NCI-H526 (cell line): ENCODE data around the gene CHCHD6.
A peak's percentile ranks its signal among the peaks of the same experiment; 100 is the strongest.

Experiments
- DNase-seq, 2 experiments: peaks; one replicate each; lab custom pipeline; 2025; lab: John Stamatoyannopoulos, UW

CHCHD6 gene

DNA sequence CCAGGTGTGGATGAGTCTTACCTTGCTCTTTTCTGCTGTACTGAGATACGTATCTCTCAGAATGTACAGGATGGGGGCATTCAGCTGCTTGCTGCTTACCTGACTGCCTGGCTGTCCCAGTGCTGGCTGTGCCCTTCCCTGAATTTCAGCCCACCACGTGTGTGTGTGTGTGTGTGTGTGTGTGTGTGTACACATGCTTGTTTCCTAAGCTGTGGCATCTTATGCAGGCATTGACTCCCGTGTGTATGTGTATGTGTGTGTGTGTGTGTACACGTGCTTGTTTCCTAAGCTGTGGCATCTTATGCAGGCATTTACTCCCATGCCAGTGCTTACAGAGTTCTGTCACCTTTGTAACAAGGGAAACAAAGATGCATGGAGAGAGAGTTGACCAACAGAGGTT is 218.4 kb downstream of the CHCHD6 start:
- no peak for DNase-seq

DNA sequence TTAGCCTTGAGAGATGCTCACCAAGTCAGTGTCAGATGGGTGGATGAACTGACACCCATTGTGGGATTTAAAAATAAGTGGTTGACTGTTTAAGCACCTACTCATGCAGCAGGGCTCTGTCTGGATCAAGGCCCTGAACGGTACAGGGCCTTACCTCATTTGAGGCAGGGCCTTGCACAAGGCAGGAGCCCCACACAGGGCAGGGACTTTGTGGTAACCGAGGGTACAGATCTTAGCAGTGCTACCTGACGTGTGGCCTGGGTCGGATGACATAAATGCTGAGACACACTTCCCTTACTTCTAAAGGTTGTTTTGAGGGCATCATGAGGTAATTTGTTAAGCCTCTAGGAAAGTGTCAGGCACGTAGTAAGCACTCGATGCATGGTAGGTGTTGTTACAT is 219.4 kb downstream of the CHCHD6 start:
- no peak for DNase-seq

DNA sequence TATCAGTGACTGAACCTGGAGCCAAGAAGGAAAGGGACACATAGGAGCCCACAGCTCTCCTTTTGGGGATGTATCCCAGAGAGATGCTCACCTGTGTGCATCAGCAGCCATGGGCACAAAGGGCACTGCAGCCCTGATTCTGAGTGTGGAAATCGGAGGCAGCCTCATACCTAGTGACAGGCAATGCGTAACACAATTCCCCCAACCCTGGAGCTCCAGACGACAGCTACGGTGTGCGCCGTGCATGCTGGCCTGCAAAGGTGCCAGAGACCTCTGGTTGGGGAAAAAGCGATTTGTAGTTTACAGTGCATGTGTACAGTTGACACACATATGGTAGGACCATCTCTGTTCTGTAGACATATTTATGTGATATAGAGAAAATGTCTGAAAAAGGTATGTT is 219.9 kb downstream of the CHCHD6 start:
- no peak for DNase-seq

DNA sequence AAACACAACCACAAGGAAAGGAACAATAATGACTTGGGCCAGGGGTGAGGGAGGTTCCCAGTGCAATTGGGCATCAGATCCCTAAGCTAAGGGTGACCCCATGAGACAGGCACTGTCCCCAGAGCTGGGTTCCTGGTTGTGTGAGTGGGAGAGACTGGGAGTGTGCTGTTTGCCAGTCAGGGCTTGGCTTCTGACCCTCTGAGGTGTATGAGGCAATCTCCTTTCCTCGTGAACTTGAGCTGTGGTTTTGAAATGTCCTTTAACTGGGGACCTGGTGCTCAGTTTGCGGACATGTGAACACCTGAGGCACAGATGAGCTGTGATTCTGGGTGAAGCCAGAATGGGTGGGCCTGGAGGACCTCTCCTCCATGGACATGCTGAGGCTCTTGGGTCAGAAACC is 220.4 kb downstream of the CHCHD6 start:
- DNase-seq, result no peak

DNA sequence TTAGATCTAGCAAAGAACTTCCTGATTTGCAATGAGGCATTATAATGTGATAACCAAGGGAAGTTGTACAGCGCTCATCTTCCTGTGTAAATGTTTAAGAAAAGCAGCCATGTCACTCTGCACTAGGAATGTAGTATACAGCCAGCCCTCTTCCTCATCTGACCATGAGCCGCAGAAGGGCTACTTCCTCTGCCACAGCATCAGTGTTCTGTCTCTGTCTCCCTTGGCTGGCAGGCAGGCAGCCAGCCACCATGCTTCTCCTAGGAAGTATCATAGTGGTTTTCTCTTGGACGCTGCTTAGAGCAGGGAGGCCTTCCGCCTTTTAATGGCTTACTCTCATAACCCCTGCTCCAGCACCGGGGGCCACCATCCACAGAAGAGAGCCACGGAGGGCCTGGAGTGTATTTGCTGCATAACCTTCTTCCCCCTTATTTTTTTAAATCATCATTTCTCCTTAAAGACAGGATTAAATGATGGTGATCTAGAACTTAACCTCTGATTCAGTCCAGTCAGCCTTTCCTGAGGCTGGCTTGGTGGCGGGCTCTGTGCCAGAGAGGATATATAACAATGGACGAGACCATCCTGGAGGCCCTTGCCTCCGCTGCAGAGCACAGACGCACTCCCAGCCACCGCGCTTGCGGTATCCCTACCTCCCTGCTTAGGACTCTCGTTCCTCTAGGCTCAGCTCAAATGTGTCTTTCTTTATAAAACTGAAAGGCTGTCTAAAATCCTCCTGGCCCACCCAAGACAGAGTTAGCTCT is 221.6 kb downstream of the CHCHD6 start:
- no peak for DNase-seq

DNA sequence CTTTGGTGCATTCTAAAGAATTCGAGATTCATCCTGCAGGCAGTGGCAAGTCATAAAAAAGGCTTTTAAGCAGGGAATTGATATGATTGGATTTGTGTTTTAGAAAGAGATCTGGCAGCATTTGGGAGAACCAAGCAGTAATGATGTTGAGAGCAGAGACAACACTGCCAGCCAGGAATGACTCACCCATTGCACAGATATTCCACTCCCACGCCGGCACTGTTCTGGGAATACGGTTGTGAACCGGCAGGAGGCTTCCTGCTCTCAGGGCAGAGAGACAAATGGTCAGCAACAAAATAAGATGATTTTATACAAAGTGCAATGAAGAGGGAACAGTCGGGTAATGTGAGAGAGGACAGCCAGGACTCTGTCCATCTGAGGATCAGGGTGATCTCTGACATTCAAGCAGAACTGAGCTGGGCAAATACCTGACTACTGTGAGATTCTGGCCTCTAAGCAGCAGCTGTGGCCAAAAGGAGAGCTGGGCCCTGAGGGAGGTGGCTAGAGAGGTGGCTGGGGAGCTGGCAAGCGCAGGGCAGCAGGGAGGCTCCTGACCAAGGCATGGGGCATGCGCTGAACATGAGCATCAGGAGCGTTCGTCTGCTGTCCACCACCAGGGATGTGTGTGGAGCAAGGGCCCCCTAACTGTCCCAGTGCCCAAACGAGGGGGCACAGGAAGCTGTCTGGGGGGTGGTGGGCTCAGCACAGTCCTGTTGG is 222.8 kb downstream of the CHCHD6 start:
- DNase-seq, result no peak

DNA sequence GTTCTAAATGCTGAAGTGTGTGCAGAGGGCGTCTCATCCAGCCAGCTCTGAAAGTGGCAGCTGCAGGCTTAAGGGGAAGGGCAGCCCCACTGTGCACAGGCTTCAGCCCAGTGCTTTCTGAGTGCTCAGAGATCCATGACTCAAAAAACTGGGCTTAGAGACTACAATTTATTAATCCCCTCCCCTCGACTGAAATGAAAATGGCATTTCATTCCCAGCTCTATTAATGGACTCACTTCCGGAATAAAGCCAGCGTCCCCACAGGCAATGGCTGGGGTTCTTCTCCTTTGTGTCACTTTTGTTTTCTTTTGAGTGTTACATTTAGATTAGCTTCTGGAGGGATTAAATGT is 223.3 kb downstream of the CHCHD6 start:
- no peak for DNase-seq

DNA sequence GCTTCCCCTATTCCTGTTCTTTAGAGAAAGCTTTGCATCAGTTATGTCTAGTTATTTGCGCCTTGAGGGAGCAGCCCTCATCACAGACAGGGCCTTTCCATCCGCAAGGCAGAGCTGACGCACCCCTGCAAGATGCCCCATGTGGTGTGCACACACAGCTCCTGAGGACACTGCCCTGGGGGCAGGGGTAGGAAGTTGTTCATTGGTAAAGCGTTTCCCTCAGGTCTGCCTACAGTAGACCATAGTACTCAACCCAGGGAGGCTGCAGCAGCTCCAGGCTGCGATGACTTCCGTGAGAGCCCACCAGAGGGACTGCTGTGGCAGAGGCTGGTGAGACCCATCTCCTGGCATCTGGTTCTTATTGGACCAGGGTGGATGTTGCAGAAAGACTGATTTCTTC is 223.8 kb downstream of the CHCHD6 start:
- DNase-seq, result no peak

DNA sequence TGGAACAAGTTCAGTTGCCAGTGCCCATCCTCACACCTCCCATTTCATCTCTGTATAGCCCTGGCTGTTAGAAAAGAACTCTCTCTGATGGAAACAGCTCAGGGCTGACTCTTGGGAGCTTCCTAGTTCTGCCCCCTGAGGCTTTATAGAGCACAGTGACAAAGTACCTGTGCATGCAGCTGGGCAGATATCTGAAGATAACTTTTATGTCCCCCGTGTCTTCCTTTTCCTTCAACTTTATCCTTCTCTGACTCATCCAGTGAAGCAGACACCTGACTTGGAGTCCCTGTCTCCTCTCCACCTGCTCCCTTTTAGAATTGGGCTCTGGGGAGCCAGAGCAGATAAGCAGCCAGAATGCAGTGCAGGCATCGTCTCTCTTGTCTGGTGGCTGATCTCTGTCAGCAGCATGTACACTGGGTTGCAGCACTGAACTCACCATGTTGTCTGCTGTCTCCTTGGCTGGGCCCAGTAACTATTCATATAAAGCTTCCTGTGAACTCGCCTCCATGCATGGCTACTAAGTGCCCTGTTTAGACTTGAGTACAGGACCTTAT is 225.0 kb downstream of the CHCHD6 start:
- DNase-seq, result no peak

DNA sequence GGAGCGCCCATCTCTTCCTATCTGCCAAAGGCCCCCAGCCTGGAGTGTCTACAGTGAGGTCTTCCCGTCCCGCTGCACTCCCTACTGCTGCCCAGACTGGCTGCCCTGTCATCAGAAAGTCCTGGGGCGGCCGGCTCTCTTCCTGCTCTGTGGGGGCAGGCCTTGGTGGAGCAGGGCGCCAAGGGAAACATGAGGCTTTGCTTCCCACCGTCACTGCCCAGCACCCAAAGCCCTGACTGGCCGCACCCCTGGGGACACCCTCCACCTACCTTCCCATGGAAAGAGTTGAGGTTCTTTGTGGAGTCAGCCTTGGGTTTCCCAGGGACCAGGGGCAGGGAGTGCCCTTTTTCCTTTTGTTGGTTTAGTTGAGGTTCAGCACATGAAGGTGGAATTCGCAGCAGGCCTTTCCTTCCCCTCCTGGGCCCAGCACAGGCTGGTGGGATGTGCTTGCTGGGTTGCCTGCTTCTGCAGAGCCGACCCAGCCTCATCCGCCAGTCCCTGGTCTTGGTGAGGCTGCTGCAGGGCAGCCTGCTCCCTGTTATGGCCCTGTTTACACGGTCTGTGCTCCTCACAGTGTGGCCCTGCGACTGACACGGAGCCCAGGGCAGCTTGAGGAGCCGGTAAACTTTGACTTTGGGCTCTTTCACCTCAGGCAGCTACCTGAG is 227.0 kb downstream of the CHCHD6 start:
- DNase-seq, result no peak

DNA sequence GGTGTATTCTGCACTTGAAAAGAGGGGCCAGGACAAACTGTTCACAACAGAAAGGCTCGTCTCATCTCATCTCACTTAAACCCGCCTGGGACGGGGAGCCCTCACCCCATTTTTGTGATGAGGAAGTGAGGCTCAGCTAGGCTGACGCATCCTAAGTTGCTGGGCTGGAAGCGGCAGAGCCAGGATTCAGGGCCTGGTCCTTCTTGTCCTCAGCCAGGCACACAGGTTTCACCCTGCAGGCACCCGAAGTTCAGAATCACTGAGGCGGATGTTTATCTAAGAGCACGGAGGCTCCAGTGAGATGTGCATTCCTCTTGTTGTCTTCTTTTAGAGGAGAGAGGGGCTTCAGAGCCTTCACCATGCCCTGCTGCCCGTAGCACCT is 227.8 kb downstream of the CHCHD6 start:
- no peak for DNase-seq

DNA sequence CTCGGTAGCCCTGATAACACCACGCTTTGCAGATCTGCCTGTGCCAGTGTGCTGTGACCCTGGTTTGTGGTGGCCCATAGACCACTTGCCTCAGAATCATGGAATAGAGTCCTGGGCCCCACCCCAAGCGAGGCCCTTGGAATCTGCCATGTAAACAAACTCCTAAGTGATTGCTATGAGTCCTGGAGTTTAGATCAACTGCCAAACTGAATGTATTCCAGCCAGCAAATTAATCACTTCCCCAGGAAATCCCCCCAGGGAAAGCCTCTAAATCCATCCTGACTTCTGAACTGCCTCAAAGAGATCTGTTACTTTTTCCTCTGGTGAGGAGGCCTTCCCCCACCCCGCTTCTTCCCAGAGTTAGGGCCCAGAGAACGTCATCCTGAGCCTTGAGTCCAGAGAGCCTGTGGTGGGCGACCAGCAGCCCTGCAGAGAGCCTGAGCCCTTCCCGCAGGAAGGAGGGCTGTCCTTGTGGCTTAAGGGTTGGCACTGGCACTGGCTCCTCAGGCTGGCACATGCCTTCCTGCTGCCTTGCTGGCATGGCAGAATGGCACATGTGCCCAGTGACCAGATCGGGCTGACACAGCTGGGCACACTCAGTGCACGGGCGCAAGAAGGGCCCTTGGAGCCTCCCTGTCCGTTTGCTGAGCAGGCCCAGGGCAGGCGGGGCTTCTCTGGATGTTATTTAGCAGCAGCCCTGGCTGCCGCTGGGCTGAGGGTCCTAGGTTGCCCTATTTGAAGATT is 228.3 kb downstream of the CHCHD6 start:
- DNase-seq, result no peak

DNA sequence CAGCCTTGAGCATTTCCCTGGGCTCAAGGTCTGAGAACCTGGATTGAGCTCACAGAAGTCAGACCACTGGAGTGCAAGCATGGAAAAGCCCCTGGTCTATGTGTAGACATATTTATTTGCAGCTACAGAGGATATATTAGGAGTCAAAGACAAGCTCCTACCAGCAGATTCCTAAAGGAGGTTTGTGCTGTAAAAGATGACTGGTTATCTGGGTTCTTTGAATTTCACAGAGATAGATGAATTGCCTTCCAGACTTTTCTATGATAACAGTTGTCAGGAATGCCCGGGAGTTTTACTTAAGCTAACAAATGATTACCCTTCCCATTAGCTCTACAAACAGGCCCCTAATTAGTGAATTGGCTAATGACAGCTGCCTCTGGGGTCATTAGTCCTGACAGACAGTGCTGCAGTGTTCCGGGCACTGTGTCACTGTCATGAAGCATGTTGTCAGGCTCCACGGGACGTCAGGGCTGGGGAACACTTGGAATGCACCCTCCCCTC is 230.0 kb downstream of the CHCHD6 start:
- DNase-seq, result peak; percentile 3 to 27

DNA sequence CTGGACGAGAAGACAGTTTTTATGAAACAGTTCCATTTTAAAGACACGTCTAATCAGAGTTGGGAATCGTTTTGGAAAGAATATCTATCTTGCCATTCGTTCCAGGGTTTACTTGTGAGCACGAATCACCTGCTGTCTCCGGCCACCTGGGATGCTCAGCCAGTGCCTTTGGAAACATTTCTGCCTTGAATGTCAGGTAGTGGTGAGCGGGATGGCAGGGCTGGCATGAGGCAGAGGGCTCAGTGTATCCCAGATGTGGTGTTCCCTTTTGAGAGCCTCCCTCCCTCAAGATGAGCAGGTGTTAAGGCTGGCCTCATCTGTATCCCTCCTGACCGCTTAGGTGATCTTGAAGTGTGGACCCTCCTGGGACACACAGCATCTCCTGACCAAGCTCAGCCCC is 231.0 kb downstream of the CHCHD6 start:
- DNase-seq, result no peak

DNA sequence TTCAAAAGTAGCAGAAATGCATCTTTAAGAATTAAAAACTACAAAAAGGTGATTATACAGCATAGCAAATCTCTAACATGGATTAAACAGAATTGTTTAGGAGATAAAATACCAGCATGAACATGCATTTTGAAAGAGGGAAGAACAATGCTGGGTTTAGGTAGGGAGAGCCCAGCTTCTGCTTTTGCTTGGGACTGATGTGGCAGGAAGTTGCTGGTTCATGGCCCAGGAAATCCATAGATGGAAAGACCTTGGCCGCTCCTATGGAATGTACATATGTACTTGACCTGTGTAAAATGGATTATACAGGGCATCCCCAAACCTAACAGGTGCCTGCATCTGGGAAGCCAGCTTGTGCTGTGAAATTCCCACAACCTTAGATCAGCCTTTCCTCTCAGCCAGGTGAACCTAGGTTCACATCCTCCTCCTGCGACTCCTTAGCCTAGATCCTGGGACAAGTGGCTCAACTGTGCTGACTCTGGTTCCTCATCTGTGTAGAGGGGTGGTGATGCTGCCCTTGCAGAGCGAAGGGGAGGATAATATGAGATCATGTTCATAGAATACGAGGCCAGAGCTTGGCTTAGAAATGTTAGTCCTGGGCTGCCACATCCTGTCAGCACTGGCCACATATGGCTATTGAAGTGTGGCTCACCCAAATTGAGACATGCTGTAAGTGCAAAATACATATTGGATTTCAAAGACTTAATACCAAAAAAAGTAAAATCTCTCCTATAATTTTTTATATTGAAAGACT is 231.9 kb downstream of the CHCHD6 start:
- DNase-seq, result no peak

DNA sequence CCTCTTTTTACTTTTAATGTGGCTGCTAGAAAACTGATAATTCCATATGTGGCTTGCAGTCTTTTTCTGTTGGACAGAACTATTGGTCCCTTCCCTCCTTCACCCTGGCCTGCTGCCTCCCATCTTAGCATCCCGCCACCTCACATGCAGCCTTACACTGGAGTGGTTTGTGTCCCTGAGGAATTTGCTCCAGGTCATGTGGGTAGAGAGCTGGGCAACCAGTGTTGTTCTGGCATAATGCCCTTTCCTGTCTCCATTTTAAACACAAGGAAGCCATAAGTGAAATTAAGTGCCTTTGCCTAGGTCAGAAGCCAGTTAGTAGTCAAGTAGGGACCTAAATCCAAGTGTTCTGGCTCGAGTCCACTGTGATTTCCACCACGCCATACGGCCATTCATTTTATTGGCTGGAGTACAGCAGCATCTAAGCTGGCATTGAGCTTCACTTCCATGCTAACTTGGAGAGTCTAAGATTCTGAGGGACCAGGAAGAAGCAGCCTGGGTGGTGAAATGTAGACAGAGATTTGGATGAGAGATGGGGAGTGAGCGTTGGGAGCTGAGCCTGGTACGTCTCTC is 232.9 kb downstream of the CHCHD6 start:
- DNase-seq, result no peak

DNA sequence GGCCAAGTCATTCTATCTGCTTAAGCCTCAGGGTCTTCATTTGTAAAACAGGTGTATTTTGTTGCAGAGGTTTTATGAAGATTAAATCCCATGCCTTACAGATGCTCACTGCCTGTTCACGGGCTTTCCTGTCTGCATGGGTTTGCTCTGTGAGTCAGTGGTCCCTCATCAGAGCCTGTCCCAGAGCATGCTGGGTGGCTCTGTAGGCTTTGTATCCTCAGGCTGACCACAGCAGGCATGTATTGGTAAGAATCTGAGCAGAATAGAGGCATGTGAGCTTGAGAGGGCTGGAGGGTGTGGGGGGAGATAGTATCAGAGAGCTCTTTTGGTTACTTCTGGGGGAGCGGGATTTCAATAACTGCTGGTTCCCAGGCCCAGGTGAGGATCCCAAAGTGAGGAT is 233.5 kb downstream of the CHCHD6 start:
- DNase-seq, result no peak

DNA sequence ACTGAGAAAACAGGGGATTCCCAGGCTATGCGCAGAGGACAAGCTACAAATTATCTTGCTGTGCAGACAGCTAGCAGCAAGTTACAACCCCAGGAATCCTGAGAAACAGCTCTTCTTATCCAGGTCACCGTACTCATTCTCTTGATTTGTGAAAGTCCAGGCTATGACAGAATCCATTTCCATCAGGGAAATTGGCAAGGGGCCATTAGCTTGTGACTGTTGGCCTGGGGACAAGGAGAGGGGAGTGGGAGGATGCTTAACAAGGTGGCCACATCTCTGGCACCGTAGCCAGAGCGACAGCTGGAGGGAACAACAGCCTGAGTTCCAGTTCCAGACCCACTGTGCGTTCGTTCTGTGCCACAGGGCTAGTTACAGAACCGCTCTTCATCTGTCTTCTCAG is 233.9 kb downstream of the CHCHD6 start:
- DNase-seq, result no peak

DNA sequence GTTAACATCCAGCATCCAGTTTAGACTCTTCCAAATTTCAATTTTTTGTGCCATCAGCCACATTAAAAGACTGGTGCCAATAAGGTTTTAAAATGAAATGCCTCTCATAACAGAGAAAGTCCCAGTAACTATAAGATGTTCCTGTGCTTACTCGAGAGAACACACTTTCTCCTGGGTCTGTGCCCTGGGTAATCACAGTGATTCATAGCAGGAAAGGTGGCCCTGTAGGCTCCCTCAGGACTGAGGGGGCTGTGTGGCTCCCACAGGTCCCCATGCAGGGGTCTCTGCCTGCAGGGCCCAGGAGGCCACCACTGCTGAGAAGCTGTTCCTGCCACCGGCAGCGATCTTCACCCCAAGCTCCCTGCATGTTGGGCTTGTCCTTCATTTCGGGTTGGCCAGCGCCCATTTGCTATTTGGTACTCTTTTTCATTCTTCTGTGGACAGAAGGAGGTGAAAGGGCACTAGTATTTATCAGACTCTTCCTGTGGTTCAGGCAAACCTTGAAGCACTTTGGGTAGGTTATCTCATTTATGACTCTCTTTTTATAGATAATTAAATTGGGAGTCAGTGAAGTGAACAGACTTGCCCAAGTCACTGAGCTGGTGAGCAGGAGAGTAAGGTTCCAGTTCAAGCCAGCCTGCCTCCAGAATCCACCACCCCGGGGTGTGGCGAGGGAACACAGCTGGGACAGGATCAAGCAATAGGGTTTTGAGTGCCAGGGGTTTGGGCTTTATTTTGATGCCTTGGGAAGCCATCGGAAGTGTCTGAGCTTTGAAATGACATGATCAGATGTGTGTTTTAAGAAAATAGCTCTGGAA is 234.7 kb downstream of the CHCHD6 start:
- DNase-seq, result no peak

DNA sequence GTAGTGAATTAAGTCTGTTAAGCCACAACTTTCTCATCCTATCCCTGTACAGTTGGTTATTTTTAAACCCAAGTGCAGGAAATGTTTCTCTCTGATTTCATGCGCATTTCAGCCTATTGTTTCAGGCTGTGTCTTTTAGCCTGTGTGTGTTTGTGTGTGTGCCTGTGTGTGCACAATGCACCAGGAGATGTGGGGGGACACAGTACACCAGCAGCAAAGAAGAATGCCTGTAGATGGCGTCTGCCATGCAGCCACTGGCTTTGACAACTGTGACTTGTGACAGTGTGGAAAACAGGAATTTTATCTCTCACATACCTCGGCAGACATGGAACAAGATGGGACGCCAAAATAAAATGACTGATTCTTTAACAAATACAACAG is 235.3 kb downstream of the CHCHD6 start:
- no peak for DNase-seq
